Urothelium cell line (cell line): ENCODE measurements around the gene FCGR3B.
A peak's percentile ranks its signal among the peaks of the same experiment; 100 is the strongest.
"Not testable (repeated sequence)": the region's sequence is repeated elsewhere in the genome, so short reads cannot be mapped to it uniquely, and the experiment has no call there.

Source experiments
- DNase-seq: peaks from one replicate; pipeline ENCODE4 v3.0.0; 2011; ENCODE audit warnings: low spot score, mixed read lengths
- FAIRE-seq: peaks from 2 replicates; lab custom pipeline; 2011; peaks lifted over from hg19 to GRCh38; lab: Jason Lieb, UNC

The FCGR3B gene

DNA sequence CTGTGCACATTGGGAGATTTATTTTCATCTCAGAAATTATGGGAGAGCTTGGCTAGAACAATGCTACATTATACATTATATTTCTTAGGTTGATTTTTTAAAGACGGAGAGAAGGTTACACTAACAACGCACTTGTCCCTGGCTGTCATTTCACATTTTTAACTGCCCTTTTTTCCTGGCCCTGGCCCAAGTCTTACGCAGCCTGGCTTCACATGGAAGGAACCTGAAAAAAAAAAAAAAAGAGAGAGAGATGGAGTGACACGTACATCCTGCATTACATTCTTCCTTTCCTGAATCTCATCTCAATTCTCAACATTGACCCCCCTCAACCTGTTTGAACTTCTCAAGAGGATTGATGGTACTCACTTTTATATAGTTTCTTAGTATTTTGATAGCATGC is 20.8 kb downstream of the FCGR3B start:
- FAIRE-seq, DNase-seq: not testable (repeated sequence)

DNA sequence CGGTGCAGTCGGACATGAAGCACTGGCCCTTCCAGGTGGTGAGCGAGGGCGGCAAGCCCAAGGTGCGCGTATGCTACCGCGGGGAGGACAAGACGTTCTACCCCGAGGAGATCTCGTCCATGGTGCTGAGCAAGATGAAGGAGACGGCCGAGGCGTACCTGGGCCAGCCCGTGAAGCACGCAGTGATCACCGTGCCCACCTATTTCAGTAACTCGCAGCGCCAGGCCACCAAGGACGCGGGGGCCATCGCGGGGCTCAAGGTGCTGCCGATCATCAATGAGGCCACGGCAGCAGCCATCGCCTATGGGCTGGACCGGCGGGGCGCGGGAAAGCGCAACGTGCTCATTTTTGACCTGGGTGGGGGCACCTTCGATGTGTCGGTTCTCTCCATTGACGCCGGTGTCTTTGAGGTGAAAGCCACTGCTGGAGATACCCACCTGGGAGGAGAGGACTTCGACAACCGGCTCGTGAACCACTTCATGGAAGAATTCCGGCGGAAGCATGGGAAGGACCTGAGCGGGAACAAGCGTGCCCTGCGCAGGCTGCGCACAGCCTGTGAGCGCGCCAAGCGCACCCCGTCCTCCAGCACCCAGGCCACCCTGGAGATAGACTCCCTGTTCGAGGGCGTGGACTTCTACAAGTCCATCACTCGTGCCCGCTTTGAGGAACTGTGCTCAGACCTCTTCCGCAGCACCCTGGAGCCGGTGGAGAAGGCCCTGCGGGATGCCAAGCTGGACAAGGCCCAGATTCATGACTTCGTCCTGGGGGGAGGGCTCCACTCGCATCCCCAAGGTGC is 24.2 kb downstream of the FCGR3B start:
- FAIRE-seq, result peak; percentile 32

GRCh38 chr1:161605762-161606540 is 25.0 kb downstream of the FCGR3B start:
- not testable (repeated sequence) for DNase-seq, FAIRE-seq

More for the DNA sequence above, 24.2 kb downstream of the FCGR3B start:
- not testable (repeated sequence) for DNase-seq

- DNase-seq, FAIRE-seq: not testable (repeated sequence)
Observed at GRCh38 chr1:161605024-161605423, 26.0 kb downstream of the FCGR3B start.

- DNase-seq, result not testable (repeated sequence)
Observed at GRCh38 chr1:161597077-161597476, 33.9 kb downstream of the FCGR3B start.

GRCh38 chr1:161595583-161595982 is 35.4 kb downstream of the FCGR3B start:
- DNase-seq, FAIRE-seq: not testable (repeated sequence)

More at GRCh38 chr1:161597077-161597476, 33.9 kb downstream of the FCGR3B start:
- not testable (repeated sequence) for FAIRE-seq

DNA sequence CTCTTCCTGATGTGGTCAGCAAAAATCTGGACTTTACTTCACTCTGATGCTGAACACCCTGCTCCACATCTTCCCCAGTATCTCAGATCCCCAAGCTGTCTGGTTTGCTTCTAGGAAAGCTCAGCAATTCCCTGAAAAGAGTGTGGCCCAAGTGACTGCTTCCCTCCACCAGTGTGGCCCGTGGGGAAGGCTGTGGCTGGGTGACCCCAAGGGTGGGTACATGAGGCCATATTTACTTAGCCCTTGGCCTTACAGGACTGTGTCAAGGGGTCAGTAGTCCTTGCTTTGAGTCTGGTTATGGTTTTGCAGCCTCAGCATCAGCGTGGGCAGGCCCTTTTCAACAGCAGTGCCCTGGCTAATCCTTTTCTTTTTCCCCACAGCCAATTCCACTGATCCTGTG is 35.8 kb downstream of the FCGR3B start:
- not testable (repeated sequence) for FAIRE-seq, DNase-seq

DNA sequence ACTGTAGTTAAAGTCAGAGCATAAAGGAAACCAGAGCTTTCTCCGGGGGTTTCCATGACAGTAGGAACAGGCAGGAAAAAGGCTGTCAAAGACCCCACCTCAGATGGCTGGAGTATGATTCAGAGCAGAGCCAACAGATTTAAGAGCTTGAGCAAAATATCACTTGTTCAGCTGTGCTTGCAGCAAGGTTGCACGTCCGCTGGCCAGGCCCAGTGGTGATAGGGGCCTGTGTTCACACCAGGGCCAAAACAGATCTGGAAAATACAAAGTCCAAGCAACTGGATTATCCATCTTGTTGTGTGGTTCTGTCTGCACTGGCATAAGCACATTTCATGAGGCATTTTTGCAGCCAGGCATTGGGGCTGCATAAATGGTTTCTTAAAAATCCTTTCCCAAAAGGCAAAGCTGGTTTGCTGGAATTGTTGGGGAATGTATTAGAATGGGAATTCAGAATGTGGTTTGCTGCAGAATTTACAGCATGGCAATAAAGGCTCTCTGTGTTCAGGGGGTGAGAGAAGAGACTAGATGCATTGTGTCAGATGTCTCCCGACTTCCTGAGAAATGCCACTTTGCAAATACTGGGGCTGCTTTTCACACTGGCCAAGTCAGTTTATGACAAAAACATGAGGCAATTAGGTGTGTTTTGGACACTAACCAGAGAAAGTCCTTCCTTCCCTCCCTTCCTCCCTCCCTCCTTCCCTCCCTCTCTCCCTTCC is 36.5 kb downstream of the FCGR3B start:
- not testable (repeated sequence) for FAIRE-seq, DNase-seq

DNA sequence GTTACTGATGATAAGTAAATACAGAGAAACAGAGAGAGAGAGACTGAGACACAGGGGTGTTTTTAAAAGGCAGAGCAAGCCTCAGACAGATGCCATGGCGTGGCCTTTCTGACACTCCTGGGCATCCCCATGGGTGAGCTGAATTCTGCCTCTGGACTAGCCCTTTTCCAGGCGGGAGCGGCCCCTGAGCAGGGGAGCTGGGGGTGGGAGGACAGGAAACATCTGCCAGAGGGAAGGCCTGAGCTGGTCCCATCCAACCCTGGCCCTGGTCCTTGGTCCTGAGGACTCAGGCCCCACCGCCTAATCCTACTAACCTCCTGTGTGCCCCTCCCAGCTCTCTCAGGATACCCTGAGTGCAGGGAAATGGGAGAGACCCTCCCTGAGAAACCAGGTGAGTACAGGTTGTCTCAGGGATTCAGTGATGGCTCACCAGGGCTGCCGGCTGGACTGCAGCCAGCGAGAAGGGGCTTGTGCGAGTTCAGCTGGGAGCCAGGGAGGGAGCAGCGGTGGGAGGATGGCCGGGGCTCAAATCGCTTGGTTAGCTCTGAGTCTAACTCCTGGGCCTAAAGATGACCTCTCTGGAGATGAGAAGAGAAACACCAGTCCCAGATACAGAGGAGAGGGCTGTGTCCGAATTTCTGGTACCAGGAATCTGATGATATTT is 37.8 kb downstream of the FCGR3B start:
- not testable (repeated sequence) for FAIRE-seq, DNase-seq

- DNase-seq, result not testable (repeated sequence)
Observed at GRCh38 chr1:161592586-161592985, 38.4 kb downstream of the FCGR3B start.

GRCh38 chr1:161589920-161590319 is 41.1 kb downstream of the FCGR3B start:
- not testable (repeated sequence) for DNase-seq, FAIRE-seq

More at GRCh38 chr1:161592586-161592985, 38.4 kb downstream of the FCGR3B start:
- not testable (repeated sequence) for FAIRE-seq

- not testable (repeated sequence) for DNase-seq, FAIRE-seq
Observed at GRCh38 chr1:161589365-161589764, 41.6 kb downstream of the FCGR3B start.

DNA sequence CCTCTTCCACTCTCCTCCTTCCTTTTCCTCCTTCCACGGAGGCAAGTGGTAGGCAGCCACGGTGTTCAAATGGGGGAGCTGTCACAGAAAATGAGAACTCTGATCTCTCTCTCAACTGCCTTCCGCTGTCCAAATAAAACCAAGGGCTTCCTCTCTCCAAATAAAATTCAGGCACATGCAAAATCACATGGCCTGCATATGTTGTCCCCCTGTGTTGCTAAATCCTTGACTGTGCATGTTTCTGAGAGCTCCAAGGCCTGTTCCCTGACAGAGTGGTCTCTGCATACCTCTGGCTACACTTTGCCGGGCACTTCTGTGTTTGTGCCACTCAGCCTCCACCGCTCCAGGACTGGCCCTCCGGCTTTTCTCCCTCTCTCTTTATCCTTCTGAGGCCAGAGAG is 42.4 kb downstream of the FCGR3B start:
- DNase-seq, FAIRE-seq: not testable (repeated sequence)

DNA sequence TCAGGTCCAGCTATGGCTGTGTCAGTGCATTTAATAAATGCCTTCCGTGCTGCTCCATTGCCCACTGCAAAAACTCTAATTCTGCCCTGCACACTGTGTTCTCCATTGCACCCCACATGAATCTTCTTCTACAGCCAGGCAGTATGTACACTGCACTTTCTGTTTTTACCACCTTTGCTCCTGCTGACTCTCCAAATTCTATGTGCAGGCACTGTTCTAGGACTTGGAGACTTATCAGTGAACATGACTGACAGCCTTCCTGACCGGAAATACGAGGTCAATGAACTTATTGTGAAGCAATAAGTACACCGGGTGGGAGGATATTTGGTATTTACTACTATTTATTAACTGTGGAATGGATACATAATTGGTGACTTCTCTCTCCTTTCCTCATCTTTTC is 48.1 kb downstream of the FCGR3B start:
- not testable (repeated sequence) for DNase-seq, FAIRE-seq

DNA sequence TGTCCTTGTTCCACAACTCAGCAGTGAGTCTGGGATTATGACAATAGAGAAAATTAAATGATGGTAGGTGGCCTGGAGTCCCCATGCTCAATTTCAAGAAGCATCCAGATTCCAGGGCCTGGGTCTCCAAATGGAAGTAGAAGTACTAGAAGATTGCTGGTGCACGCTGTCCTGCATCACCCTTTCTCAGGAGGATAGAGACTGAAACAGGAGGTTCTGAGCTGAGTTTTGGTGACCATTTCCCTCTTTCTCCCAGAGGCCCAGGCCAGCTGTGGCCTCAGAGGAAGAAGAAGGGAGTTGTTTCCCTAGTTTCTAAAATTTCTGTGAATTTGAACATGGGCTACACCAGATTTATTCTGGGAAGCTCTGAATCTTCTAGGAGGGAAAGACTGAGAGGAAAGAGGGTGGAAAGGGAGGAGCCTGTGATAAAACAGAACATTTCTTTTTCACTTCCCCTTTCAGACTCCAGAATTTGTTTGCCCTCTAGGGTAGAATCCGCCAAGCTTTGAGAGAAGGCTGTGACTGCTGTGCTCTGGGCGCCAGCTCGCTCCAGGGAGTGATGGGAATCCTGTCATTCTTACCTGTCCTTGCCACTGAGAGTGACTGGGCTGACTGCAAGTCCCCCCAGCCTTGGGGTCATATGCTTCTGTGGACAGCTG is 50.0 kb downstream of the FCGR3B start:
- not testable (repeated sequence) for FAIRE-seq, DNase-seq

GRCh38 chr1:161579856-161580507 is 51.0 kb downstream of the FCGR3B start:
- DNase-seq, FAIRE-seq: not testable (repeated sequence)

DNA sequence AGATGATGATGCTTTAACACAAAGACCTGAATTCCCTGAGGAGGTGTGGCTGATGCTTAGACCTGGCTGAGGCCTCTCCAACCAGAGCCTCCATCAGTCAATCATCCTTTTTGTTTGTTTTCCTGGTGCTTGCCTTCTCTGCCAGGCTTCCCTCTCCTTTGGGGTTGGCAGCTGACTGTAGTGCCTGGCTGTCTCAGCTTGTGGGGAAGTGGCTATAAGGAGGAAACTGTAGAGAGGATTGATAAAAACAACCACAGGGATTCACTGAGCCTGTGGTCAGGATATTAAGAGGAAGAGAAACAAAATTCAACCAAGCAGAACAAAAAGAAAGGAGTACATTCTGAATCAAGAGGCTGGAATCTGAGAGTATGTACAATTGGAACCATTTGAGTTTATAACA is 54.3 kb downstream of the FCGR3B start:
- FAIRE-seq, DNase-seq: not testable (repeated sequence)
